GM15510 (cell line): ENCODE data around the gene NABP1.

Experiments
- POLR2A ChIP-seq: IDR thresholded peaks from 3 replicates; pipeline ENCODE4 v1.6.1; 2011; ENCODE audit warnings: borderline replicate concordance; ENCODE audit not compliant: insufficient read length; ENCODE audit errors: extremely low read depth

Gene NABP1

GRCh38 chr2:191645032-191645431 is 32.9 kb upstream of the NABP1 start:
- no peak for TF ChIP-seq POLR2A

- TF ChIP-seq POLR2A = no peak
These were observed 32.3 kb upstream of the NABP1 start for GRCh38 chr2:191645434-191646162.

- no peak for TF ChIP-seq POLR2A
These were observed 31.6 kb upstream of the NABP1 start for GRCh38 chr2:191646163-191646902.

- no peak for TF ChIP-seq POLR2A
These were observed 28.4 kb upstream of the NABP1 start for GRCh38 chr2:191649519-191649918.

- TF ChIP-seq POLR2A = no peak
These were observed 26.8 kb upstream of the NABP1 start for GRCh38 chr2:191650896-191651773.

- no peak for TF ChIP-seq POLR2A
These were observed 24.1 kb upstream of the NABP1 start for GRCh38 chr2:191653667-191654391.

- TF ChIP-seq POLR2A = no peak
These were observed 21.5 kb upstream of the NABP1 start for GRCh38 chr2:191656391-191656790.

- TF ChIP-seq POLR2A = no peak
These were observed 21.1 kb upstream of the NABP1 start for GRCh38 chr2:191656792-191657191.

GRCh38 chr2:191657977-191658376 is 20.0 kb upstream of the NABP1 start:
- TF ChIP-seq POLR2A = no peak

GRCh38 chr2:191659198-191659597 is 18.7 kb upstream of the NABP1 start:
- TF ChIP-seq POLR2A = no peak

GRCh38 chr2:191660575-191660974 is 17.4 kb upstream of the NABP1 start:
- TF ChIP-seq POLR2A = no peak

GRCh38 chr2:191661097-191661924 is 16.6 kb upstream of the NABP1 start:
- no peak for TF ChIP-seq POLR2A

GRCh38 chr2:191664823-191665677 is 12.9 kb upstream of the NABP1 start:
- TF ChIP-seq POLR2A = no peak

- TF ChIP-seq POLR2A = no peak
These were observed 11.7 kb upstream of the NABP1 start for GRCh38 chr2:191666226-191666625.

GRCh38 chr2:191666732-191667131 is 11.2 kb upstream of the NABP1 start:
- TF ChIP-seq POLR2A = no peak
